Measurements from ENCODE around the gene LIF. TPM values are rescaled to one million over a fixed set of nuclear protein-coding genes. Genes with fewer than 3 reads are reported as not detected.

LIF gene
- total RNA-seq = 0.16 TPM
- long read RNA-seq = 0 reads

GRCh38 chr22:30245985-30246813 is at the start of gene LIF:
TSS of gene LIF (minus strand) at chr22:30246759. CDS start at chr22:30246695, 64 bp downstream.
- H3K27ac ChIP-seq (replicated peaks) = no peak within 1 kb of the TSS
- no peaks in the 10 kb centered on the region for H3K36me3 ChIP-seq
- peaks cover 99% of the 10 kb centered on the region for H3K27me3 ChIP-seq (ENCODE audit: low read depth)
- H3K9me3 ChIP-seq (replicated peaks) = no peaks in the 10 kb centered on the region
- DNase-seq = no peak
- intact Hi-C loops (cut with micrococcal nuclease) = no loop called here
- H3K4me1 ChIP-seq = peaks cover 27% of the 10 kb centered on the region
- TF ChIP-seq, protein P1, sequence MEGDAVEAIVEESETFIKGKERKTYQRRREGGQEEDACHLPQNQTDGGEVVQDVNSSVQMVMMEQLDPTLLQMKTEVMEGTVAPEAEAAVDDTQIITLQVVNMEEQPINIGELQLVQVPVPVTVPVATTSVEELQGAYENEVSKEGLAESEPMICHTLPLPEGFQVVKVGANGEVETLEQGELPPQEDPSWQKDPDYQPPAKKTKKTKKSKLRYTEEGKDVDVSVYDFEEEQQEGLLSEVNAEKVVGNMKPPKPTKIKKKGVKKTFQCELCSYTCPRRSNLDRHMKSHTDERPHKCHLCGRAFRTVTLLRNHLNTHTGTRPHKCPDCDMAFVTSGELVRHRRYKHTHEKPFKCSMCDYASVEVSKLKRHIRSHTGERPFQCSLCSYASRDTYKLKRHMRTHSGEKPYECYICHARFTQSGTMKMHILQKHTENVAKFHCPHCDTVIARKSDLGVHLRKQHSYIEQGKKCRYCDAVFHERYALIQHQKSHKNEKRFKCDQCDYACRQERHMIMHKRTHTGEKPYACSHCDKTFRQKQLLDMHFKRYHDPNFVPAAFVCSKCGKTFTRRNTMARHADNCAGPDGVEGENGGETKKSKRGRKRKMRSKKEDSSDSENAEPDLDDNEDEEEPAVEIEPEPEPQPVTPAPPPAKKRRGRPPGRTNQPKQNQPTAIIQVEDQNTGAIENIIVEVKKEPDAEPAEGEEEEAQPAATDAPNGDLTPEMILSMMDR (IDR thresholded peaks at IDR 0.05; ENCODE audit: borderline replicate concordance) = peak; percentile 20
- H3K4me3 ChIP-seq = peak within 1 kb of the TSS; percentile 62

DNA sequence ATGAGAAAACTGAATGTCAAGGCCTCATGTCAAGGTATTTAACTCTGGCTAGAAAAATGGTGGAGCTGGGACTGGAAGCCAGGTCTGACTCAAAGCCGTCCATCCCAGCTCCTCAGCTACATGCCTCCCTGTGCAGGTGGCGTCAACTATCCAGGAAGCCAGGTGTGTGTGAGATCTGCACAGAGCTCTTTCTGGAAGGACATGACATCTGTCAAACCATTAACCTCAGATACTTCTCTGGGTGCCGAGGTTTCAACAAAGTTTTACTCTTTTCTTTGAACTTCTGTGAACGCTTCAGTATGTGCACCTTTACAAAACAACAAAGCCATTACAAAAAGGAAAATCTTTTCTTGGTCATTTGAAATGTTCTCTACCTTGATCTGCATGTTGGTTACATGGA is 49.8 kb upstream of the LIF start:
- Histone ChIP-seq H3K27ac (replicated peaks) (no peak overlapping the region), H3K36me3 (peaks cover 88% of the 10 kb centered on the region), H3K4me1 (peaks cover 52% of the 10 kb centered on the region), H3K27me3 (ENCODE audit: low read depth) (no peaks in the 10 kb centered on the region), H3K4me3 (no peak overlapping the region), H3K9me3 (replicated peaks) (no peaks in the 10 kb centered on the region)
- no peak for DNase-seq
- intact Hi-C loops (cut with micrococcal nuclease) = no loop called here
- TF ChIP-seq, protein P1 (IDR thresholded peaks at IDR 0.05; ENCODE audit: borderline replicate concordance) = no peak

GRCh38 chr22:30295576-30295975 is 49.0 kb upstream of the LIF start:
- TF ChIP-seq, protein P1 (IDR thresholded peaks at IDR 0.05; ENCODE audit: borderline replicate concordance) = no peak
- Histone ChIP-seq H3K4me3 (no peak overlapping the region), H3K9me3 (replicated peaks) (no peaks in the 10 kb centered on the region), H3K36me3 (peaks cover 82% of the 10 kb centered on the region), H3K27ac (replicated peaks) (peak overlapping the region; percentile 23), H3K27me3 (ENCODE audit: low read depth) (no peaks in the 10 kb centered on the region), H3K4me1 (peaks cover 52% of the 10 kb centered on the region)
- intact Hi-C loops (cut with micrococcal nuclease) = no loop called here
- no peak for DNase-seq

DNA sequence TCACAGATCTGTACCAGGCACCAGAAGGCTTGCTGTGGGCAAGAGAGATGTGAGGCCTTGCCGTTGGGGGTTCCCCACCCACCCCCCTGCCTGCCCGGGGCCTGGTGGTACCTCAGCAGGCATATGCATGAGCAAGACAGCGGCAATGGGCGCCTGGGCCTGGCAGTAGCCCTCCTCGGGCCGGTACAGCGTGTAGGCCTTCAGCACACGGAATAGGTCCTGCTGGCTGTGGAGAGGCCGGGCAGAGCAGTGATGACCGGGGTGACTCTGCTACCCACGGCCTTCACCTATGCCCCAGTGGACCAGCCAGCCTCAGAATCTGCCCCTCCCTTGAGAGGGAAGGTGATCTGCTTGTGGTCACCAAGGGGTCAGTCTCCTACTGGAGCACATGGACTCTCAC is 48.3 kb upstream of the LIF start:
- Histone ChIP-seq H3K9me3 (replicated peaks) (no peaks in the 10 kb centered on the region), H3K4me1 (peaks cover 53% of the 10 kb centered on the region), H3K27ac (replicated peaks) (peak overlapping the region; percentile 30), H3K27me3 (ENCODE audit: low read depth) (no peaks in the 10 kb centered on the region), H3K4me3 (no peak overlapping the region), H3K36me3 (peaks cover 78% of the 10 kb centered on the region)
- TF ChIP-seq, protein P1 (IDR thresholded peaks at IDR 0.05; ENCODE audit: borderline replicate concordance) = no peak
- intact Hi-C loops (cut with micrococcal nuclease) = no loop called here
- no peak for DNase-seq

DNA sequence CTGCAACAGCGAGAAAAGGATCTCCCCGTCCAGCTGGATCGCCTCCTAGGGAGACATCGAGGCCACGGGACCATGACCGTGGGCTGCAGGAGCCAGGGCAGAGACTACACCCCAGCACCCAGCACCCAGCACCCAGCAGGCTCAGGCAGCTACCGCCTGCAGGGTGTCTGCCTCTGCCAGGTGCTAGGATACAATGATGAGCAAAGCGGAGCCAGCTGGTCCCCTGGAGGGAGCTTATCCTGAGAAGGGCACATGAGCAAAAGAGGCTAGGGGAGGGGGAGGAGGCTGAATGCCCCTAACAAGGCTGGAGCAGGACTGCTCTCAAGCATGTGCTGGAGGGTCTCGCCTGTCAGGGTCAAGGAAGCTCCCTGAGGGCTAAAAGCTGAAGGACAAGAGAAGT is 47.5 kb upstream of the LIF start:
- no peaks in the 10 kb centered on the region for H3K27me3 ChIP-seq (ENCODE audit: low read depth)
- no peak overlapping the region for H3K27ac ChIP-seq (replicated peaks)
- intact Hi-C loops (cut with micrococcal nuclease) = no loop called here
- H3K4me3 ChIP-seq = no peak overlapping the region
- H3K9me3 ChIP-seq (replicated peaks) = no peaks in the 10 kb centered on the region
- TF ChIP-seq, protein P1 (IDR thresholded peaks at IDR 0.05; ENCODE audit: borderline replicate concordance) = no peak
- peaks cover 72% of the 10 kb centered on the region for H3K36me3 ChIP-seq
- DNase-seq = no peak
- H3K4me1 ChIP-seq = peaks cover 50% of the 10 kb centered on the region
